ENCODE measurements around the gene RUNX1.

RUNX1 gene

GRCh38 chr21:34914239-34914638 lies 134.9 kb downstream of the RUNX1 start:
- H3K27me3 ChIP-seq (ENCODE audit: insufficient read depth, low read depth, severe bottlenecking) = peaks cover 99% of the 10 kb centered on the region
- H3K9me3 ChIP-seq (ENCODE audit: severe bottlenecking) = no peaks in the 10 kb centered on the region
- DNase-seq = no peak
- TF ChIP-seq CTCF (IDR thresholded peaks at IDR 0.05; ENCODE audit: low read depth, low read length) = no peak
- no peaks in the 10 kb centered on the region for H3K36me3 ChIP-seq
- H3K27ac ChIP-seq = no peak overlapping the region
- H3K4me3 ChIP-seq (ENCODE audit: low read depth, low read length) = no peak overlapping the region

- H3K36me3 ChIP-seq = no peaks in the 10 kb centered on the region
- H3K9me3 ChIP-seq (ENCODE audit: severe bottlenecking) = no peaks in the 10 kb centered on the region
- peaks cover 99% of the 10 kb centered on the region for H3K27me3 ChIP-seq (ENCODE audit: insufficient read depth, low read depth, severe bottlenecking)
- no peak for DNase-seq
- no peak overlapping the region for H3K27ac ChIP-seq
- H3K4me3 ChIP-seq (ENCODE audit: low read depth, low read length) = no peak overlapping the region
- TF ChIP-seq CTCF (IDR thresholded peaks at IDR 0.05; ENCODE audit: low read depth, low read length) = no peak
Measured at GRCh38 chr21:34913811-34914210, 135.3 kb downstream of the RUNX1 start.

GRCh38 chr21:34912022-34912945 lies 136.8 kb downstream of the RUNX1 start:
- Histone ChIP-seq H3K27ac (no peak overlapping the region), H3K27me3 (ENCODE audit: insufficient read depth, low read depth, severe bottlenecking) (peaks cover 96% of the 10 kb centered on the region), H3K36me3 (no peaks in the 10 kb centered on the region), H3K4me3 (ENCODE audit: low read depth, low read length) (no peak overlapping the region), H3K9me3 (ENCODE audit: severe bottlenecking) (no peaks in the 10 kb centered on the region)
- DNase-seq = no peak
- no peak for TF ChIP-seq CTCF (IDR thresholded peaks at IDR 0.05; ENCODE audit: low read depth, low read length)

GRCh38 chr21:34911360-34911759 lies 137.7 kb downstream of the RUNX1 start:
- no peaks in the 10 kb centered on the region for H3K36me3 ChIP-seq
- TF ChIP-seq CTCF (IDR thresholded peaks at IDR 0.05; ENCODE audit: low read depth, low read length) = no peak
- no peaks in the 10 kb centered on the region for H3K9me3 ChIP-seq (ENCODE audit: severe bottlenecking)
- H3K4me3 ChIP-seq (ENCODE audit: low read depth, low read length) = no peak overlapping the region
- peaks cover 96% of the 10 kb centered on the region for H3K27me3 ChIP-seq (ENCODE audit: insufficient read depth, low read depth, severe bottlenecking)
- H3K27ac ChIP-seq = no peak overlapping the region
- DNase-seq = no peak

- no peaks in the 10 kb centered on the region for H3K36me3 ChIP-seq
- no peak overlapping the region for H3K27ac ChIP-seq
- no peak for TF ChIP-seq CTCF (IDR thresholded peaks at IDR 0.05; ENCODE audit: low read depth, low read length)
- no peaks in the 10 kb centered on the region for H3K9me3 ChIP-seq (ENCODE audit: severe bottlenecking)
- H3K27me3 ChIP-seq (ENCODE audit: insufficient read depth, low read depth, severe bottlenecking) = peaks cover 95% of the 10 kb centered on the region
- no peak overlapping the region for H3K4me3 ChIP-seq (ENCODE audit: low read depth, low read length)
- no peak for DNase-seq
Measured at GRCh38 chr21:34910396-34910795, 138.7 kb downstream of the RUNX1 start.
